ENCODE results near the gene CCND3.

Gene CCND3

GRCh38 chr6:41976794-41977484 lies 35.3 kb upstream of the CCND3 start:
- Histone ChIP-seq H3K27me3 (ENCODE audit: insufficient read depth, poor library complexity, severe bottlenecking) (no peaks in the 10 kb centered on the region), H3K4me3 (replicated peaks; ENCODE audit: insufficient read depth, low read length) (no peak overlapping the region), H3K27ac (replicated peaks) (no peak overlapping the region)
- no peak for TF ChIP-seq SPI1 (IDR thresholded peaks at IDR 0.05; ENCODE audit: borderline replicate concordance, low read depth)
- TF ChIP-seq GABPA (IDR thresholded peaks at IDR 0.05; ENCODE audit: low read depth), result no peak
- TF ChIP-seq POLR2AphosphoS5 (IDR thresholded peaks at IDR 0.05; ENCODE audit: low read depth), result no peak
- no peak for TF ChIP-seq CTCF (IDR thresholded peaks at IDR 0.05; ENCODE audit: insufficient read depth, low read length)
- no peak for TF ChIP-seq REST (IDR thresholded peaks at IDR 0.05; ENCODE audit: insufficient replicate concordance, low read depth)
- no peak for DNase-seq (ENCODE audit: low read depth in 1 of 2, low spot score in 1 of 2)

GRCh38 chr6:41975276-41975675 lies 33.7 kb upstream of the CCND3 start:
- Histone ChIP-seq H3K27me3 (ENCODE audit: insufficient read depth, poor library complexity, severe bottlenecking) (no peaks in the 10 kb centered on the region), H3K4me3 (replicated peaks; ENCODE audit: insufficient read depth, low read length) (no peak overlapping the region), H3K27ac (replicated peaks) (no peak overlapping the region)
- no peak for DNase-seq (ENCODE audit: low read depth in 1 of 2, low spot score in 1 of 2)
- no peak for TF ChIP-seq CTCF (IDR thresholded peaks at IDR 0.05; ENCODE audit: insufficient read depth, low read length)
- TF ChIP-seq POLR2AphosphoS5 (IDR thresholded peaks at IDR 0.05; ENCODE audit: low read depth), result no peak
- TF ChIP-seq SPI1 (IDR thresholded peaks at IDR 0.05; ENCODE audit: borderline replicate concordance, low read depth), result no peak
- no peak for TF ChIP-seq GABPA (IDR thresholded peaks at IDR 0.05; ENCODE audit: low read depth)
- TF ChIP-seq REST (IDR thresholded peaks at IDR 0.05; ENCODE audit: insufficient replicate concordance, low read depth), result no peak

GRCh38 chr6:41974281-41974825 lies 32.7 kb upstream of the CCND3 start:
- Histone ChIP-seq H3K27me3 (ENCODE audit: insufficient read depth, poor library complexity, severe bottlenecking) (no peaks in the 10 kb centered on the region), H3K27ac (replicated peaks) (no peak overlapping the region), H3K4me3 (replicated peaks; ENCODE audit: insufficient read depth, low read length) (no peak overlapping the region)
- DNase-seq (ENCODE audit: low read depth in 1 of 2, low spot score in 1 of 2), result no peak
- TF ChIP-seq GABPA (IDR thresholded peaks at IDR 0.05; ENCODE audit: low read depth), result no peak
- no peak for TF ChIP-seq POLR2AphosphoS5 (IDR thresholded peaks at IDR 0.05; ENCODE audit: low read depth)
- TF ChIP-seq CTCF (IDR thresholded peaks at IDR 0.05; ENCODE audit: insufficient read depth, low read length), result no peak
- TF ChIP-seq SPI1 (IDR thresholded peaks at IDR 0.05; ENCODE audit: borderline replicate concordance, low read depth), result no peak
- no peak for TF ChIP-seq REST (IDR thresholded peaks at IDR 0.05; ENCODE audit: insufficient replicate concordance, low read depth)

All from HL-60 (cell line).